ENCODE results near the gene RUVBL1. TPM values are rescaled to one million over a fixed set of nuclear protein-coding genes. Genes with fewer than 3 reads are reported as not detected.
A peak's percentile ranks its signal among the peaks of the same experiment; 100 is the strongest.

Gene RUVBL1
- total RNA-seq, 1 experiment from 2014 or later: 60.7 TPM

DNA sequence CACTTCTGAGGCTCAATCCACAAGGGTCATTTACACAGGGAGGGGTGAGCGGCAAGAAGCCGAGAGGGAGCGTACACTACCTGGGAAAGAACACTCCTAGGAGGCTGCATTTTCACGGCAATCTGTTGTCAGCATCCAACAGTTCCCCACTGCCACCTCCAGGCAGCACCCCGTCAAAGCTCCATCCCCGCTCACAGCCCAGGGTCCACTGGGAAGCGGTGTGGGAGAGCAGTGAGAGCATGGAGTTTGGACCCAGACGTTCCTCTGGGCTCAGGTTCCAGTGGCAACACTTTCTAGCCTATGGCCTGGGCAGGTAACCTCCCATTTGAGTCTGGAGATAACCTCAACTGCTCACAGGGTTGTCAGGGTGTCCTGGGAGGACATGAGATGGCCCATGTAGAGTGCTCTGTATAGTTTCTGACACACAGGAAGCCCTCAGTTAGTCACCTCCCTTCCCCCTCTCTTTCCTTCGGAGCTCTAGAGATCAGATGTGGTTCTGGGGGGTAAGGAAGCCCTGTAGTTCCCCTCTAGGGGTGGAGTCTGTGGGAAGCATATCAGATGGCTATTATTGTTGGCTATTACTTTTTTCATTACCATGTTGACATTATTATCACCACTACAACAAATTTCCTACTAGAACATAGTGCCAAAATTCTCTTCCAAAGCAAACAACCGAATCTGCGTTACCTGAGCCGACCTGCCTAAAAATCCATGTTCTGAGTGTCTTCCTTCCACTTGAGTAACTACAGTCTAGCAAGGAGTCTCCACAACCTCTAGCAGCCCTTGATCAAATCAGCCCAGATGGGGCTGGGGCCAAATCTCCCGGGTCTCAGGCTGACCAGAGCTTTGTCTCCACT lies 29.1 kb downstream of the RUVBL1 start:
- DNase-seq (ENCODE audit: low read depth): no peak
- in situ Hi-C loops (cut with HindIII; ENCODE audit: low pct_unique_long_range_greater_than_20kb, low sequenced_read_pairs): no loop called here

DNA sequence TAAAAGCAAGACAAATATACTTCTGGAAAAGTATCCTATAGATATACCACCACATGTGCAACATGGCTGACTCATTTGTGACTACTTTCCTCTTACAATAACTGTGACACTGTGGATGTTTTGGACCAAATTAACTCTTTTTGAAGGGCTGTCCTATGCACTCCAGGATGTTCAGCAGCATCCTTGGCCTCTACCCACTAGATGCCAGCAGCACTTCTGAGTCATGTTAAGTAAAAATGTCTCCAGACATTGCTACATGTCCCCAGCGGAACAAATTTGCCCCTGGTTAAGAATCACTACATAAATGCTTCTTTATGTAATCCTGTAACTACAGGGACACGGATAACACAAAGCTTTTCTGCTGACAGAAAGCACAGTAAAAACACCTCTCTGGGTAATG lies 32.0 kb downstream of the RUVBL1 start:
- DNase-seq (ENCODE audit: low read depth): no peak
- in situ Hi-C loops (cut with HindIII; ENCODE audit: low pct_unique_long_range_greater_than_20kb, low sequenced_read_pairs): no loop called here

DNA sequence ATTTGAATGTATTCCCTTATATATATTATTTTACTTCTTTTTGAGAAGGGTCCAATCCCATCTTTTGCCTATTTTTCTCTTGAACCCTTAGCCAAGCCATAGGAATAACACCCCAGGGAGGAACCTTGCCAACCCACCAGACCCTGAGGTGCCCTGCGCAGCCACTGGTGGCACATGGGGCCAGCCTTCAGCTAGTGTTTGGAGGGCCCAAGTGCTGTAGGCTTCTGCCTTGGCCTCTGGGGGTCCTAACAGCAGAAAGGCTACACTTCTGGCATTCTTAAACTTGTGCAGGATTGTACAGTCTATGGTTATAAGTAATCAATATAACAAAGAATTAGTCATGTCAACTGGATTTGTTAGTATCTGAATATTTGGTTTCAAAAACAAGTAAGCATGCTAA lies 34.5 kb downstream of the RUVBL1 start:
- DNase-seq (ENCODE audit: low read depth): no peak
- in situ Hi-C loops (cut with HindIII; ENCODE audit: low pct_unique_long_range_greater_than_20kb, low sequenced_read_pairs): no loop called here

DNA sequence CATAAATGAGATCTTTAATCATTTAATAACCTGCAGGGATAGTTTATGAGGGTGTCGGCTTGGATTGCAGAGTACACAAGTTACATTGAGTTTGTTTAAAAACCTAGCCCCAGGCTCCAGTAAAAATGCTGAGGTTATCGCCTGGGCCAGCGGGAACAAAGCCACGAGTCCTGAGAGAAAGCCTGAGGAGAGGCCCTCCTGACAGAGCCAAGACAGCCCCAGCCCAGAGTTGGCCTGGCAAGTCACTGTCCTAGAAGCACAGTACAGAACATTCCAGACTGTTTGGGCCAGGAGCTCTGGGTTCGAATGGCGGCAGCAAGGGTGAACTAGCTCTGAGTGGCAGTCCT lies 39.0 kb downstream of the RUVBL1 start:
- in situ Hi-C loops (cut with HindIII; ENCODE audit: low pct_unique_long_range_greater_than_20kb, low sequenced_read_pairs): no loop called here
- no peak for DNase-seq (ENCODE audit: low read depth)

DNA sequence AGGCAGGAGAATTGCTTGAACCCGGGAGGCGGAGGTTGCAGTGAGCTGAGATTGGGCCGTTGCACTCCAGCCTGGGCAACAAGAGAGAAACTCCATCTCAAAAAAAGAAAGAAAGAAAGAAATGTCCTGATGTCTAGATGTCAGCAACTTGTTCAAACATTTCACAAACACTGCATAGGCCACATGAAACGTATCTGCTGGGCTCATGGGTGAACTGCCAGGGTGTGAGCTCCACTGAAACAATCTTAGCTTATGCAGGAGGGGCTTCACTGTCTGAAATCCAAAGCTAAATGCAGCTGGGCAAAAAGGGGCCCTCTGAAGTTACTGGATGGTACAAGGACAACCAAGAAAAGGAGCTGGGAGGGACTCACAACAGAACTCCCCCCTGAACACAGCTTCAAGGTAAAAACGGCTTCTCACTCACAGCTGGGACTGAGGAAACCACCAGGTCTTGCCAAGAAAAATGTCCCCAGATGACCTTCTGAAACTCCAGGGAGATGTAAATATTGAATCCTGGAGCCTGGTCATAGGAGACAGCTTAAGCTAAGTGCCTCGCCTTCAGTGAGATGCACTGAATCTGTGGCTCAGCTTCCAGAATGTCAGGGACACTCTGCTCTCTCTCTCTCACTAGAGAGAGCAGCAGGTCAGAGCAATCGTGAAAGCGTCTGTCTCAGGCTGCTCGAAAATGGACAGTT lies 39.5 kb downstream of the RUVBL1 start:
- in situ Hi-C loops (cut with HindIII; ENCODE audit: low pct_unique_long_range_greater_than_20kb, low sequenced_read_pairs): no loop called here
- peak; percentile 29 for DNase-seq (ENCODE audit: low read depth)

DNA sequence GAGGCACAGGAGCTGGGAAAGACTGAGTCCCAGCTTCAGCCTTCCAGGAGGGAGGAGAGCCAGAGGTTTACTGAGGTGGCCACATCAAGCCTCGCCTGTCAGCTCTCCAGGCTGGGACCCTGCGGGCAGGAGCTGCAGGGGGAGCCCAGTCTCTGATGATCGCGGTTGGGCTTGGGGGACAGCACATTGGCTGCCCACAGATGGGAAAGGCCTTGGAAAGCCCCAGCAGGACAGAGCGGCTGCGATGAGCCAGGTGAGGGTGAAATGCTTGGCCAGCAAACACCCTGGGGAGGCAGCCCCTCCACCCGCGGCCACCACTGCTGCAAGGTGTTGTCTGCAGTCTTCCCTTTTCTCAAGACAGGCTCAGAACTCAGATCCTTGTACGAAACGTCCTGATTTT lies 40.2 kb downstream of the RUVBL1 start:
- DNase-seq (ENCODE audit: low read depth): no peak
- in situ Hi-C loops (cut with HindIII; ENCODE audit: low pct_unique_long_range_greater_than_20kb, low sequenced_read_pairs): no loop called here

DNA sequence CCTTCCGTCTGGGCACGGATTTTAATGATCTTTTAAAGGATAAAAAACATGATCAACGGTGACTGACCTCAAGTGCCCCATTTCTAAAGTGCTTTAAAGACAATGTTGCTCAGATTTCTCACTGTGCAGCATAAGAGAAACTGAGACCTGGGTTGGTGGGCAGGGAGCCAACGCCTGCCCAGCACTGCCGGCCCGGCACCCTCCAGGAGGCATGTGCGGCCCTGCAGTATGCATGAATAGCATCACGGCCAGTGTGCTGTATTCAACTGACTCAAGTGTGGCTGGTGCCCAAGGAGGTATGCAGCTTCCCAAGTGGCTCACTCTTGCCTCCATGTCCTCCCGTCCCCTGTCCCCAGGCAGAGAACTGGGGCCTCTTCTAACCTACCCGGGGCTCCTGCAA lies 41.1 kb downstream of the RUVBL1 start:
- DNase-seq (ENCODE audit: low read depth): no peak
- in situ Hi-C loops (cut with HindIII; ENCODE audit: low pct_unique_long_range_greater_than_20kb, low sequenced_read_pairs): no loop called here

DNA sequence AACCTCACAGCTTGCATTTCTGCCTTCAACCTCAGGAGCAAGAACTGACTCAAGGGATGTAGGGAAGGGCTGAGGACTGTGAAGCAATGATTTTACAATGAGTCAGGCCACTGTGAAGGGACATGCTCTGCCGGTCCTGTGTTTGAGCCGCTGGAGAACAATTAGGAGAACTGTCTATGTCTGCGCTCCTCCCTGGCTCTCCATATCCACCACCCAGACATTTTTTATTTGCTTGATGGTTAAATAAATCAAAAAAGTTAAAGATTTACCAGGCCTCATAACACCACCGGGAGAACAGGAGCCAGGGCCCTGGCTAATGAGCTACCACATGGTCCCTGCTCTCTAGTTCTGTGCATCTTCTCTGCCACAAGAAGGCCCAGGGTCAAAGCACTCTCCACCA lies 41.8 kb downstream of the RUVBL1 start:
- in situ Hi-C loops (cut with HindIII; ENCODE audit: low pct_unique_long_range_greater_than_20kb, low sequenced_read_pairs): no loop called here
- DNase-seq (ENCODE audit: low read depth): peak; percentile 93

DNA sequence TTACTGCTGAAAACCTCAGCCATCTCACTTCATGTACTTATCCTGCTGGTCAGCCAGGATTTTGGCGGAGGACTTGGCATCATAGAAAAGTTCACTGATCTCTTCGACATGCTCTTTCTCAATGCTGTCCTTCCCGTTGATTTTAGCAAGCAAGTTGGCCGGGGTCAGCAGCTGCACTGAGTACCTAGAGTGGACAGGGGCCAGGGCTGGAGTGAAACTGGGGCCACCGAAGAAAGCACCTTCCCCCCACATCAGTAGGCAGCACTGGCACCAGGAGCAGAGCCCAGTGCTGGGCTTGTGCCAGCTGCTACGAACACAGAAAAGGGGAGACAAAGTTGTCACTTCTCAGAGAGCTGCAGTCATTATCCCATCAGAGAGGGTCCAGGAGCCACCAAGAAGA lies 42.4 kb downstream of the RUVBL1 start:
- no peak for DNase-seq (ENCODE audit: low read depth)
- in situ Hi-C loops (cut with HindIII; ENCODE audit: low pct_unique_long_range_greater_than_20kb, low sequenced_read_pairs): no loop called here

- DNase-seq (ENCODE audit: low read depth): peak; percentile 59
- in situ Hi-C loops (cut with HindIII; ENCODE audit: low pct_unique_long_range_greater_than_20kb, low sequenced_read_pairs): no loop called here
Observed at GRCh38 chr3:128080323-128081080, 43.1 kb downstream of the RUVBL1 start.

DNA sequence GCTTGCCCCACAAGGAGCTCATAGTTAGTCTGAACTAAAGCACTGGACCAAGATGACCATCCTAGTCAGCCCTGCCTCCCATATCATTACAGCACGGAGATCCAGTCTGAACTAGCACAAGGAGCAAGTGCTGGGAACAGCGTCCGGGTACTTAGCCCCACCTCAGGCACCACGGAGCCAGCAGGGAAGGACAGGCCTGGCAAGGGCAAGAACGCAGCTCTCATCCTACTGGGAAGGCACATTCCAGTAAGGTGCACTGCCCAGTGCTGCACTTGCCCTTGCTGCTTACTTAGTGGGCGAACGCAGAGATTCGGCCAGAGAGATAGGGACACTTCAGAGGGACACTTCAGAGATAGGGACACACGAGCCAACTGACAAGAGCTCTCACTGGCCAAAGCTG lies 43.8 kb downstream of the RUVBL1 start:
- DNase-seq (ENCODE audit: low read depth): no peak
- in situ Hi-C loops (cut with HindIII; ENCODE audit: low pct_unique_long_range_greater_than_20kb, low sequenced_read_pairs): no loop called here

- in situ Hi-C loops (cut with HindIII; ENCODE audit: low pct_unique_long_range_greater_than_20kb, low sequenced_read_pairs): no loop called here
- DNase-seq (ENCODE audit: low read depth): no peak
Observed at GRCh38 chr3:128078875-128079274, 44.7 kb downstream of the RUVBL1 start.

DNA sequence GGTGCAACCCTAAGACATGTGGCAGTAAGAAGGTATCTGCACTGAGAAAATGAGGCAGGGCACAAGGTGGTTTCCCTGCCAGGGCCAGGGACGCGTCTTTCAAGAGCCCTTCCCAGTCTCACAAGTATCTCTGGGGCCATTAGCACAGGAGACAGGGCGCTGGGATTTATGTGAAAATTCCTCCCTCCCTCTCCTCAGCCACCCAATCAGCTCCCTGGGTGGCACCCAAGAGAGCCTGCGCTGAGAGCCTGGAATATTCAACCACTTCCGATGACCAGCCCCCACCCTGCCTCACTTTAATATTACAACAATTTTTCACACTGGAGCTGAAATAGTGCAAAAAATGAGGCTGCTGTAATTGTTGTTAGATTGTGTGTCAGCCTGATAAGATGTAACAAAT lies 45.3 kb downstream of the RUVBL1 start:
- no peak for DNase-seq (ENCODE audit: low read depth)
- in situ Hi-C loops (cut with HindIII; ENCODE audit: low pct_unique_long_range_greater_than_20kb, low sequenced_read_pairs): no loop called here

DNA sequence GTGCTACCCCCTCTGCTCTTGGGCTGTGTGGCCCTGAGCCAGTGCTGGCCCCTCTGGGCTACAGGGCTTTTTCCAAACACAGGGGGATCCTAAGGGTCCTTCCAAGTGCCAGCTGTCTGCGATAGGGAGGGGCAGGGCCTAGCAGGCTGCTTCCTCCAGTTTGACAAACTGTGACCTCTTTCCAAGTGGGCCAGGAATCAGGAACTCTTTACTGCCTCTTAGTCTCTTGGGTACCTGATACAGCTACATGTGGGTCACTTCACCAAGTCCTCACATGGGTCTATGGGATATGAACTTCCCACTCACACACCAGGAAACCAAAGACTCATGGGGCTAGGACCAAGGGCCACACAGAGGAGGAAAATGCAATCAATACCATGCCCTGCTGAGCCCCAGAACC lies 45.9 kb downstream of the RUVBL1 start:
- in situ Hi-C loops (cut with HindIII; ENCODE audit: low pct_unique_long_range_greater_than_20kb, low sequenced_read_pairs): no loop called here
- no peak for DNase-seq (ENCODE audit: low read depth)

GRCh38 chr3:128077202-128077624 lies 46.4 kb downstream of the RUVBL1 start:
- DNase-seq (ENCODE audit: low read depth): no peak
- in situ Hi-C loops (cut with HindIII; ENCODE audit: low pct_unique_long_range_greater_than_20kb, low sequenced_read_pairs): no loop called here

DNA sequence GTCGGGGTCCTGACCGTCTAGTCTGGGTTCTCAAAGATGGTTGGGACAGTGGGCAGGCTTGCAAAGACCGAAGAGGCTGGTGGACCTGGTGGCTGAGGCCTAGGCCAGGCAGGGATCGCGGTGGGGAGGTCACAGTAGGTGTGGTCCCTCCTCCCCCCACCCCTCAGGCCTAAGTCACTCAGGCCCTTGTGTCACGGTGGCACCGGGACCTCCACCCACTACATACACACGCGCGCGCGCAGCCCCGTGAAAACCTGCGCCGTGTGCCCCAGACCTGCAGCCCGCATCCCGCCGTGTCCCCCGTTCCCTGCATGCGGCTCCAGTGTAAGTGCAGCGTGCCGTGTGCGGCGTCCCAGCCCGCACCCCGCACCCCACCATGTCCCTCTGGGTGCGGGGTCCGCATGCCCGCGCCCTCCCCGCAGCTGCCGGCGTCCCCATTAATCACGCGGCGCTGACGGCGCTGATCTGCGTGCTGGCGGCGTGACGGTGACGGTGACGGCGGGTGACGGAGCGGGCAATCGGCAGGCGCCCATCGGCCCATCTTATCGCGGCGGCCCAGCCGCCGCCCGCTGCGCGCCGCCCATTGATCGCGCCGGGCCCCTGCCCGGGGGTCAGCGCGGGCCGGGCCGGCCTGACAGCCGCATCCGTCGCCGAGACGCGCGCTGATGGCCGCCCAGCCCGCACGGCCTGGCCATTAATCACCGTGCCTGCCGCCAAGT lies 47.0 kb downstream of the RUVBL1 start:
- no peak for DNase-seq (ENCODE audit: low read depth)

GRCh38 chr3:128075522-128076482 lies 47.8 kb downstream of the RUVBL1 start:
- in situ Hi-C loops (cut with HindIII; ENCODE audit: low pct_unique_long_range_greater_than_20kb, low sequenced_read_pairs): no loop called here
- DNase-seq (ENCODE audit: low read depth): peak; percentile 79

More for the DNA sequence above, 47.0 kb downstream of the RUVBL1 start:
- in situ Hi-C loops (cut with HindIII; ENCODE audit: low pct_unique_long_range_greater_than_20kb, low sequenced_read_pairs): no loop called here

All from Caki2 (cell line).